Stimulated activated CD4-positive, alpha-beta T cell treated with anti-CD3 and anti-CD28 coated beads, Interleukin-4, amount 100 ng/mL, for 1 hour (primary cell): ENCODE results near the gene PCBP3.
"Not testable (repeated sequence)": the region's sequence is repeated elsewhere in the genome, so short reads cannot be mapped to it uniquely, and the experiment has no call there.

Experiments
- DNase-seq: peaks from one replicate; pipeline ENCODE4 v3.0.0-alpha.2; 2020

PCBP3 gene

GRCh38 chr21:45792682-45793383 lies 149.3 kb downstream of the PCBP3 start:
- DNase-seq = no peak

GRCh38 chr21:45794027-45794426 lies 150.5 kb downstream of the PCBP3 start:
- no peak for DNase-seq

- no peak for DNase-seq
Observed at GRCh38 chr21:45796003-45796402, 152.5 kb downstream of the PCBP3 start.

- no peak for DNase-seq
Observed at GRCh38 chr21:45797338-45797737, 153.8 kb downstream of the PCBP3 start.

- no peak for DNase-seq
Observed at GRCh38 chr21:45799765-45800338, 156.3 kb downstream of the PCBP3 start.

- DNase-seq = no peak
Observed at GRCh38 chr21:45800339-45801080, 157.0 kb downstream of the PCBP3 start.

- no peak for DNase-seq
Observed at GRCh38 chr21:45801129-45801964, 157.8 kb downstream of the PCBP3 start.

- no peak for DNase-seq
Observed at GRCh38 chr21:45801989-45802388, 158.5 kb downstream of the PCBP3 start.

- DNase-seq = no peak
Observed at GRCh38 chr21:45802425-45802824, 158.9 kb downstream of the PCBP3 start.

GRCh38 chr21:45802956-45803617 lies 159.6 kb downstream of the PCBP3 start:
- no peak for DNase-seq

GRCh38 chr21:45803618-45804340 lies 160.3 kb downstream of the PCBP3 start:
- DNase-seq = no peak

GRCh38 chr21:45804809-45805313 lies 161.3 kb downstream of the PCBP3 start:
- no peak for DNase-seq

GRCh38 chr21:45805321-45805720 lies 161.8 kb downstream of the PCBP3 start:
- DNase-seq = no peak

- DNase-seq = no peak
Observed at GRCh38 chr21:45806042-45806441, 162.5 kb downstream of the PCBP3 start.

GRCh38 chr21:45808663-45809062 lies 165.1 kb downstream of the PCBP3 start:
- DNase-seq = not testable (repeated sequence)

GRCh38 chr21:45809421-45809820 lies 165.9 kb downstream of the PCBP3 start:
- DNase-seq = no peak

GRCh38 chr21:45811136-45811535 lies 167.6 kb downstream of the PCBP3 start:
- no peak for DNase-seq

- DNase-seq = not testable (repeated sequence)
Observed at GRCh38 chr21:45814210-45814940, 170.8 kb downstream of the PCBP3 start.

GRCh38 chr21:45815781-45816180 lies 172.3 kb downstream of the PCBP3 start:
- DNase-seq = not testable (repeated sequence)

- DNase-seq = no peak
Observed at GRCh38 chr21:45816794-45817193, 173.3 kb downstream of the PCBP3 start.

- DNase-seq = no peak
Observed at GRCh38 chr21:45817345-45817744, 173.8 kb downstream of the PCBP3 start.
